Measurements from ENCODE around the gene CDH23. TPM values are rescaled to one million over a fixed set of nuclear protein-coding genes. Genes with fewer than 3 reads are reported as not detected.

Gene CDH23
- total RNA-seq, 1 experiment from 2014 or later = not detected

GRCh38 chr10:71606257-71607081 is 209.7 kb downstream of the CDH23 start:
- intact Hi-C loops (cut with micrococcal nuclease) = no loop called here
- ChIA-PET CTCF (no interaction called here), POLR2A (ENCODE audit: unreplicated experiment) (no interaction called here)
- BruUV-seq (replicated peaks) = no TSS peak
- Histone ChIP-seq H3K9ac (ENCODE audit: low read length) (no peak overlapping the region), H3K4me2 (ENCODE audit: low read length) (no peak overlapping the region), H3F3A (ENCODE audit: low read length, unreplicated experiment) (no peaks in the 10 kb centered on the region), H2AFZ (ENCODE audit: low read length) (no peak overlapping the region), H3K79me2 (ENCODE audit: low read length) (no peaks in the 10 kb centered on the region), H3K4me3 (ENCODE audit: low read length) (no peak overlapping the region), H3K9me3 (ENCODE audit: low read length) (no peaks in the 10 kb centered on the region), H3K36me3 (ENCODE audit: low read depth, low read length) (no peaks in the 10 kb centered on the region), H4K20me1 (ENCODE audit: low read length) (no peaks in the 10 kb centered on the region), H3K4me1 (ENCODE audit: insufficient read depth, low read length) (no peaks in the 10 kb centered on the region), H3K27ac (ENCODE audit: low read length) (no peak overlapping the region), H3K9me2 (replicated peaks; ENCODE audit: low read length) (no peaks in the 10 kb centered on the region), H3K27me3 (ENCODE audit: low read length) (no peaks in the 10 kb centered on the region)
- DNase-seq (no peak), ATAC-seq (no peak)
- TF ChIP-seq EZH2phosphoT487 (IDR thresholded peaks at IDR 0.05; ENCODE audit: borderline replicate concordance, low read length) (no peak), EZH2 (IDR thresholded peaks at IDR 0.05; ENCODE audit: low read length, unreplicated experiment) (no peak), CTCF (conservative IDR thresholded peaks at IDR 0.05; ENCODE audit: low read depth, low read length) (no peak)

GRCh38 chr10:71607082-71607443 is 210.3 kb downstream of the CDH23 start:
- DNase-seq = no peak

More at GRCh38 chr10:71607082-71607443, 210.3 kb downstream of the CDH23 start:
- Histone ChIP-seq H3K79me2 (ENCODE audit: low read length) (no peaks in the 10 kb centered on the region), H3K27me3 (ENCODE audit: low read length) (no peaks in the 10 kb centered on the region), H4K20me1 (ENCODE audit: low read length) (no peaks in the 10 kb centered on the region), H3K4me1 (ENCODE audit: insufficient read depth, low read length) (no peaks in the 10 kb centered on the region), H3K27ac (ENCODE audit: low read length) (no peak overlapping the region), H3K36me3 (ENCODE audit: low read depth, low read length) (no peaks in the 10 kb centered on the region), H3K9me2 (replicated peaks; ENCODE audit: low read length) (no peaks in the 10 kb centered on the region), H3K9me3 (ENCODE audit: low read length) (no peaks in the 10 kb centered on the region), H3K4me3 (ENCODE audit: low read length) (no peak overlapping the region), H2AFZ (ENCODE audit: low read length) (no peak overlapping the region), H3F3A (ENCODE audit: low read length, unreplicated experiment) (no peaks in the 10 kb centered on the region), H3K4me2 (ENCODE audit: low read length) (no peak overlapping the region), H3K9ac (ENCODE audit: low read length) (no peak overlapping the region)
- TF ChIP-seq EZH2phosphoT487 (IDR thresholded peaks at IDR 0.05; ENCODE audit: borderline replicate concordance, low read length) = no peak
- TF ChIP-seq EZH2 (IDR thresholded peaks at IDR 0.05; ENCODE audit: low read length, unreplicated experiment) = no peak
- TF ChIP-seq CTCF (conservative IDR thresholded peaks at IDR 0.05; ENCODE audit: low read depth, low read length) = no peak
- ATAC-seq = no peak
- intact Hi-C loops (cut with micrococcal nuclease) = no loop called here
- CTCF ChIA-PET = no interaction called here
- POLR2A ChIA-PET (ENCODE audit: unreplicated experiment) = no interaction called here
- no TSS peak for BruUV-seq (replicated peaks)
